Measurements from ENCODE around the gene SLX4IP. TPM values are rescaled to one million over a fixed set of nuclear protein-coding genes. Genes with fewer than 3 reads are reported as not detected.

The SLX4IP gene
- total RNA-seq, 1 donor from 2014 or later, result 3.1 TPM

- no peak overlapping the region for H3K4me3 ChIP-seq
- no peak for TF ChIP-seq CTCF (IDR thresholded peaks at IDR 0.05; ENCODE audit: borderline replicate concordance)
- H3K4me1 ChIP-seq, result peaks cover 75% of the 10 kb centered on the region
- no peaks in the 10 kb centered on the region for H3K27me3 ChIP-seq (ENCODE audit: low read depth)
- intact Hi-C loops (cut with micrococcal nuclease), result no loop called here
- no peak for DNase-seq
- peaks cover 26% of the 10 kb centered on the region for H3K36me3 ChIP-seq
- peak overlapping the region; percentile 72 for H3K27ac ChIP-seq (replicated peaks)
- H3K9me3 ChIP-seq (replicated peaks), result no peaks in the 10 kb centered on the region
Observed at GRCh38 chr20:10634683-10635411, 199.7 kb downstream of the SLX4IP start.

- no peak for TF ChIP-seq CTCF (IDR thresholded peaks at IDR 0.05; ENCODE audit: borderline replicate concordance)
- H3K27me3 ChIP-seq (ENCODE audit: low read depth), result no peaks in the 10 kb centered on the region
- DNase-seq, result no peak
- no peak overlapping the region for H3K4me3 ChIP-seq
- peaks cover 83% of the 10 kb centered on the region for H3K4me1 ChIP-seq
- H3K9me3 ChIP-seq (replicated peaks), result no peaks in the 10 kb centered on the region
- H3K27ac ChIP-seq (replicated peaks), result peak overlapping the region; percentile 72
- peaks cover 34% of the 10 kb centered on the region for H3K36me3 ChIP-seq
- intact Hi-C loops (cut with micrococcal nuclease), result no loop called here
Observed at GRCh38 chr20:10635476-10636208, 200.5 kb downstream of the SLX4IP start.

GRCh38 chr20:10636326-10636818, 201.3 kb downstream of the SLX4IP start:
- peak overlapping the region; percentile 72 for H3K27ac ChIP-seq (replicated peaks)
- H3K27me3 ChIP-seq (ENCODE audit: low read depth), result no peaks in the 10 kb centered on the region
- no peaks in the 10 kb centered on the region for H3K9me3 ChIP-seq (replicated peaks)
- H3K4me1 ChIP-seq, result peaks cover 86% of the 10 kb centered on the region
- H3K36me3 ChIP-seq, result peaks cover 41% of the 10 kb centered on the region
- no peak for TF ChIP-seq CTCF (IDR thresholded peaks at IDR 0.05; ENCODE audit: borderline replicate concordance)
- intact Hi-C loops (cut with micrococcal nuclease), result no loop called here
- no peak for DNase-seq
- H3K4me3 ChIP-seq, result no peak overlapping the region

- no peak overlapping the region for H3K4me3 ChIP-seq
- H3K9me3 ChIP-seq (replicated peaks), result no peaks in the 10 kb centered on the region
- intact Hi-C loops (cut with micrococcal nuclease), result no loop called here
- H3K4me1 ChIP-seq, result peaks cover 86% of the 10 kb centered on the region
- peaks cover 47% of the 10 kb centered on the region for H3K36me3 ChIP-seq
- peak overlapping the region; percentile 72 for H3K27ac ChIP-seq (replicated peaks)
- no peak for DNase-seq
- no peak for TF ChIP-seq CTCF (IDR thresholded peaks at IDR 0.05; ENCODE audit: borderline replicate concordance)
- no peaks in the 10 kb centered on the region for H3K27me3 ChIP-seq (ENCODE audit: low read depth)
Observed at GRCh38 chr20:10637031-10637559, 202.0 kb downstream of the SLX4IP start.

- Histone ChIP-seq H3K36me3 (peaks cover 52% of the 10 kb centered on the region), H3K4me3 (no peak overlapping the region), H3K9me3 (replicated peaks) (no peaks in the 10 kb centered on the region), H3K4me1 (peaks cover 84% of the 10 kb centered on the region), H3K27me3 (ENCODE audit: low read depth) (no peaks in the 10 kb centered on the region), H3K27ac (replicated peaks) (peak overlapping the region; percentile 72)
- no peak for TF ChIP-seq CTCF (IDR thresholded peaks at IDR 0.05; ENCODE audit: borderline replicate concordance)
- intact Hi-C loops (cut with micrococcal nuclease), result no loop called here
- no peak for DNase-seq
Observed at GRCh38 chr20:10637563-10637962, 202.5 kb downstream of the SLX4IP start.

Measured in left ventricle myocardium inferior (tissue), 1 donor.